MM.1S (cell line): ENCODE data around the gene SLAMF8.

Experiments used
- EZH2 ChIP-seq: fragments of 300-600 bp; sonication (generic); optimal IDR thresholded peaks from 2 replicates; pipeline ENCODE3; 2017; ENCODE audit warnings: low read depth, mild to moderate bottlenecking, antibody characterized with exemption, low read length, mixed read lengths
- EZH2phosphoT487 ChIP-seq: fragments of 300-600 bp; sonication (generic); IDR thresholded peaks from 2 replicates; pipeline ENCODE4 v1.6.1; 2018; ENCODE audit warnings: antibody characterized with exemption, low read length
- TF ChIP-seq, protein P1 (sequence below): fragments of 300-600 bp; sonication (generic); IDR thresholded peaks from 2 replicates; pipeline ENCODE4 v1.5.1; 2016; ENCODE audit warnings: antibody characterized with exemption, low read length, mixed read lengths

DNA sequence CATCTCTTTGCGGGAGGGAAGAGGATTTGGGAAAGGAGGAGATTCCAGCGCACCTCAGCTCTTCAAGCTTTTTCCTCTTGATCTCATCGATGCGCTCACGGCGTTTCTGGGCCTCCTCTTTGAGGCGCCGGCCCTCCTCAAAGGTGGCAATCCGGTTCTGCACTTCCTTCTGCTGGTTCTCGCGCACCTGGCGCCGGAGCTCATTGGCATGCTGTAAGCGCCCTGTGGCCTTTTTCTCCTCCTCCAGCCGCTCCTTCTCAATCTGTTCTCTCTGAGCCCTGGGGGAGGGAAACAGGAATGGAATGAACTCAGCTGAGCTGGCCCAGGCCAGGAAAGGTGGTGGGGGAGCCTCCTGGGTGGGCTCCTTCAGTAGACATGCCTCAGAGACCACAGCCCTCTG lies 46.2 kb downstream of the SLAMF8 start:
- TF ChIP-seq, protein P1, sequence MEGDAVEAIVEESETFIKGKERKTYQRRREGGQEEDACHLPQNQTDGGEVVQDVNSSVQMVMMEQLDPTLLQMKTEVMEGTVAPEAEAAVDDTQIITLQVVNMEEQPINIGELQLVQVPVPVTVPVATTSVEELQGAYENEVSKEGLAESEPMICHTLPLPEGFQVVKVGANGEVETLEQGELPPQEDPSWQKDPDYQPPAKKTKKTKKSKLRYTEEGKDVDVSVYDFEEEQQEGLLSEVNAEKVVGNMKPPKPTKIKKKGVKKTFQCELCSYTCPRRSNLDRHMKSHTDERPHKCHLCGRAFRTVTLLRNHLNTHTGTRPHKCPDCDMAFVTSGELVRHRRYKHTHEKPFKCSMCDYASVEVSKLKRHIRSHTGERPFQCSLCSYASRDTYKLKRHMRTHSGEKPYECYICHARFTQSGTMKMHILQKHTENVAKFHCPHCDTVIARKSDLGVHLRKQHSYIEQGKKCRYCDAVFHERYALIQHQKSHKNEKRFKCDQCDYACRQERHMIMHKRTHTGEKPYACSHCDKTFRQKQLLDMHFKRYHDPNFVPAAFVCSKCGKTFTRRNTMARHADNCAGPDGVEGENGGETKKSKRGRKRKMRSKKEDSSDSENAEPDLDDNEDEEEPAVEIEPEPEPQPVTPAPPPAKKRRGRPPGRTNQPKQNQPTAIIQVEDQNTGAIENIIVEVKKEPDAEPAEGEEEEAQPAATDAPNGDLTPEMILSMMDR, result no peak
- TF ChIP-seq EZH2 (no peak), EZH2phosphoT487 (no peak)
